Activated CD4-positive, alpha-beta T cell treated with anti-CD3 and anti-CD28 coated beads for 1 hour (primary cell): ENCODE results near the gene ENKUR.
A peak's percentile ranks its signal among the peaks of the same experiment; 100 is the strongest.
"Not testable (repeated sequence)": the region's sequence is repeated elsewhere in the genome, so short reads cannot be mapped to it uniquely, and the experiment has no call there.

Experiments
- DNase-seq: peaks from one replicate; pipeline ENCODE4 v3.0.0-alpha.2; 2020

ENKUR gene

DNA sequence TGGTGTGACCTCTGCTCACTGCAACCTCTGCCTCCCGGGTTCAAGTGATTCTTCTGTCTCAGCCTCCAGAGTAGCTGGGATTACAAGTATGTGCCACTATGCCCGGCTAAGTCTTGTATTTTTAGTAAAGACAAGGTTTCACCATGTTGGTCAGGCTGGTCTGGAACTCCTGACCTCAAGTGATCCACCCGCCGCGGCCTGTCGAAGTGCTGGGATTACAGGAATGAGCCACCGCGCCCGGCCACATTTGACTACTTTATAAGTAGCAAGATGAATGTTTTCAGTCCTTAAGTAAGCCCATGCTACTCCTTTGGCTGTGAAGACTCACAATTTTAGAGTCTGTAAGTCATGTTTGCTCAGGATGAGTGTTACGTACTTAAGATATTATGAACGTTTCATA, 47.0 kb downstream of the ENKUR start:
- DNase-seq: not testable (repeated sequence)

DNA sequence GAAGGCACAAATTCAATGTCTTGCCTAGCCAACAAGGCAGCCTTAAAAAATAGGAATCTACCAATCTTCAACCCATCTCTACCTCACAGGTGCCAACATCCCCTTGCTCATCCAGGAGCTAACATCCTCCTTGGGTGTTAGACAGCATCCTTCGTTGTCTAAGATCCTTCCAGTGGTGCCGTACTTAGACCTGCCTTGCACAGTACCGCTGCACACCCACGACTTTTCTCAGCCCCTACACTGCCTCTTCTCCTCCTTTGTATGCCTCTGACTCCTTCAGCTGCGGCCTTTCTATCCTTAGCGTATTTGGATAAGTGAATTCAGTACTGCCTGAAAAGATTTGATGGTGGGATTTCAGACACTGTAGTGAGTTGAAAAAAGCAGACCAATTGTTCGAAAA, 47.6 kb downstream of the ENKUR start:
- DNase-seq: no peak

- DNase-seq: no peak
Measured at GRCh38 chr10:24966962-24967481, 48.9 kb downstream of the ENKUR start.

DNA sequence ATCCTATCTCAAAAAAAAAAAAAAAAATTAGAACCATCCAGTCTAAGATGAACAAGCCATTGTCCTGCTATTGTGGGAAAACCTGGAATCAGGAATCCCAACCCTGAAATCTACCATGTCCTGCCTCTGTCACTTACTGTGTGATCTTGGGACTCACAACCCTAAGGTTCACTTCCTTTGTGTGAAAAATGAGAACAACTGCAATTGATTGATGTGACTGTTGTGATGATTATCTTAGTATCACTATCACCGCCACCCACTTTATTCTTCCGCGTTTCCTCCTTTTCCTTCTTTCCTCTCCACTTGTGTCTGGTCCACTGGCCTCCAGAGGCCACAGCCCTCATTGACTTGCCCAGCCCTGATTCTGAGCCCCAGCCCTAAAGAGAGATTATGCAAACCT, 50.9 kb downstream of the ENKUR start:
- DNase-seq: no peak

- no peak for DNase-seq
Measured at GRCh38 chr10:24963521-24964041, 52.4 kb downstream of the ENKUR start.

DNA sequence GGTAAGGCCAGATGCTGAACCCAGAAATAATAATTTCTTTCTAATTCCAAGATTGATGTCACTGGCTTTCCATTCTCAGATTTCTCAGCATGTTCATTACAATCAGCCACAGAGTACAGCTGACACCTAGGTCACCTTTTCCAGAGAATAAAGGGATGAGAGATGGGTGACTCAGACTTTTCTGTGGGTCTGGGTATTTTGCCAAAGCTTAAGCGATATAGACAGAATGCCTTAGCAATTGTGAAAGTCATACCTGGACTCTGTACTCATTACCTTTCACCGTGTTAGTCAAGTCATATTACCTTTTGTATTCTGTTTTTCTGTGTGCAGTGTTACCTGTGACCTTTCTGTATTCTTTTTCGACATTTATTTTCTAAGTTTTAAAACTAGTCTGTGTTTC, 53.0 kb downstream of the ENKUR start:
- no peak for DNase-seq

- no peak for DNase-seq
Measured at GRCh38 chr10:24961582-24961981, 54.4 kb downstream of the ENKUR start.

DNA sequence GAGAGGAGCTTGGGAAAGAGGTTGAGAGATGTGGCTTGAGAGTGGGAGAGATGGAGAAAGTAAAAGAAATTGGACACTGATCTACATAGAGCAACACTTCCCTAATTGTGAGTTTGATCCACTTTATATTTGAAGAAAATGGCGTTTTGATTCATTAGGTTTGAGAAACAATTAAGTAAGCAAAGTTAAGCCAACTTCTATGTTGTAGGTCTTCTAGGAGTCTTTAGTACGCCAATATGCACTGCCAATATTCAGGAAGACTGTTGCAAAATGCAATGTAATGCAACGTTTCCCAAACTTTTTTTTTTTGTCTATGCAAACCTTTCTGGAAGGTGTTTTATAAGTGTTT, 56.6 kb downstream of the ENKUR start:
- DNase-seq: no peak

- DNase-seq: no peak
Measured at GRCh38 chr10:24958721-24959381, 57.1 kb downstream of the ENKUR start.

DNA sequence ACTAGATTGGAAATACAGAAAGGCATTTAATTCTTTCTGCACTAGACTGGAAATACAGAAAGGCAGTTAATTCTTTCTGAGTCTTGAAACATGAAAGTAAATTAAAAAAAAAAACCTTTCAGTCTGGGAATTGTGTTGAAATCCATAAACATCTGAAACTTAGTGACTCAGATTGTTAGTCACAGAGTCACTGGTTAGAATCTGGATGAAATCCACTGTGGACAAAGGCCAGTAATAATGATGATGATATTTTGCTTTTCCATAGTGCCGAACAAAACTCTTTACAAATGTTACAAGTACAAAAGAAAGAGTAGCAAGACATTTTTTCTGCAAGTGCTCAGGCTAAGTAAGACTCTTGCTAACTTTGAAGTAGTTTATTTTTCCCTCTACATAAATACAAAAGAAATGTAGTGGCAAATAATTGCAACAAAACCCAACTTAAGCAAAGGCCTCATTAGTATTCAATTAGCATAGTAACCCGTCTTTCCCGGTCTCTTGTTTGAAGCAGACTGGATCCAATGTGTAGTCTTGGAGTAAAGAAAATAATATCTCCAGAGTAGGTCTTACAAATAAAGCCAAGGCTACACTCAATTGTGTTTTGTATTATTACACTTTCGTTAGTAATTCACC, 57.8 kb downstream of the ENKUR start:
- no peak for DNase-seq

GRCh38 chr10:24957624-24958051, 58.3 kb downstream of the ENKUR start:
- DNase-seq: not testable (repeated sequence)

DNA sequence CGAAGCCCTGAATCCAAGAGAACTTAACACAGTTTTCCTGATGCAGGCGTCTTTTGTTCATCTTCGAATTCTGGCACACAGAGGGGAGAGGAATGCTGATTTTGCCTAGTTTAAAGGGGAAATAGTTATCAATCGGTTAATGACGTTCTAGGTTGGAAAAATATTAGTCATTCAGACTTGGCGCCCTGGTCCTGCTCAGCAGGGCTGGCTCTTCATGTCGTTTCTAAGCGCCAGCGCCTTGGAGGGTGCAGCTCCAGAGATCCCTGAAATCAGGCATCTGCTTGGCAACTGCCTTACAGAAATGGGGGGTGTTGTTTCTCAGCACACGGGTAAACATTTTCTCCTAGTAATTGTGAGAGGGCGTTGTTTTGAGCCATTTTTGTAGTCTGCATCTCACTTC, 62.3 kb downstream of the ENKUR start:
- DNase-seq: no peak

DNA sequence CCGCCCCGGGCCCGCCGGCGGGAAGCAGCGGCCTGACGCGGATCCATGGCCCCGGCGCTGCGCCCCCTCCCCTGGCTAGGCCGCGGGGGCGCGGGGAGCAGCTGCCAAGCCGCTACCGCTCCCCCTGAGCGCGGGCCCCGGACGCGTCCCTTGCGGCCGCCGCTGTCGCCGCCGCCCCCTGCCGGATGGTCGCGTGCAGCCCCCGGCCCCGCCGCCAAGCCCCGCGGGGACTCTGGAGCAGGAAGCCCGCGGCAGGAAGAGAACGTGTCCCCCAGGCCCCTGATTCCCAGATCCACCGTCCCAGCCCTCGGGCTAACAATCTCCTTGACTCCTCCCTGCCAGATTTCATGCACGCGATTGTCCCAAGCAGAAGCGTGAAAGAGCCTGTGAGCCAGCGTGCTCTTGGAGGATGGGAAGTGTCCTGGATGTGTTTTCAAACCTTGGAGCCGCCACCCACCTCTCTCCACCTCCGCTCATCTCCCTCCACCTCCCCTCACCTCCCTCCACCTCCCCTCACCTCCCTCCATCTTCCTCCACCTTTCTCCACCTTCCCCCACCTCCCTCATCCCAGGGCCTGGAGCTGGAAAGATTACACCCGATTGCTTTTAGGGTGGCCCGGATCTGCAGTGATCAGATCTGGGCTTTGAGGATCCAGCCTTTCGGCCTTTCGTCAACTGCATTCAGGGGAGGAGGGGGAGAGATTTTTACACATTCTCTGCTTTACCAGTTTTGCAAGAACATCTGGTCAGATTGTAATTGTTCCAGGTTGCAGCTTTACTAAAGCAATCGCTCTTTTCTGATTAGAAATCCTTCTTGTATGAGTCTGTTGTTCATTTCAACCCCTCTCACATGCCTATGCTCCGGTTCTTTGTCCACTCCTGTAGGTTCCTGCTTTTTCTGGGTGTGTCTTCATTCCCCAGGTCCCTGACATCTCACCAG, 63.0 kb downstream of the ENKUR start:
- peak; percentile 32 for DNase-seq

DNA sequence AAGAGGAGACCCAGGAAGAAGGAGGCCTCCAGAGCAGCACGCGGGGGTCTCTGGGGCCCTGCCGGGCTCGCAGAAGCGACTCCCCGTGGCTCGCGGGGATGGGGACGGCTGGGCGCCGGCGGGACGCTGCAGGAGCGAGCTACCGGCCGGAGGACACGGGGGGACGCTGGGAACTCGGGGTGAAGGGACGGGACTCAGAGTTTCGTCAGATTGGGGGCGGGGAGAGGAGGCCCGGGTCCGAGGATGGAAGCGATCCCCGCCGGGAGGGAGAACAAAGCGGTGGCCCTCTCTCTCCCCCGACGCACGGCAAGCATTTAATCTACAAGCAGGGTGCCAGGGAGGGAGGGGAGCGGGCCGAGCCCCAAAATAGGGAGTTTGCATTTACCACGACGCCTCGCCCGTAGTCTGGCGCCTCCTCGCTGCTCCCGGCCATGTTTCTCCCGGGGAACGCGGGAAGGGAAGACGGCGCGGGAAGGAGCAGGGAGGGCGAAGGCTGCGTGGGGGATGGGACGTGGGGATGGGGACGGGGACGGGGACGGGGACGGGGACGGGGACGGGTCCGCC, 63.7 kb downstream of the ENKUR start, which contains the start of gene PRTFDC1:
Gene PRTFDC1, minus strand, starts transcription at position 464 of the 564 bp plus-strand sequence. Its CDS starts 31 bp downstream, at position 433.
- no peak for DNase-seq

GRCh38 chr10:24951201-24952142, 64.5 kb downstream of the ENKUR start:
- no peak for DNase-seq

DNA sequence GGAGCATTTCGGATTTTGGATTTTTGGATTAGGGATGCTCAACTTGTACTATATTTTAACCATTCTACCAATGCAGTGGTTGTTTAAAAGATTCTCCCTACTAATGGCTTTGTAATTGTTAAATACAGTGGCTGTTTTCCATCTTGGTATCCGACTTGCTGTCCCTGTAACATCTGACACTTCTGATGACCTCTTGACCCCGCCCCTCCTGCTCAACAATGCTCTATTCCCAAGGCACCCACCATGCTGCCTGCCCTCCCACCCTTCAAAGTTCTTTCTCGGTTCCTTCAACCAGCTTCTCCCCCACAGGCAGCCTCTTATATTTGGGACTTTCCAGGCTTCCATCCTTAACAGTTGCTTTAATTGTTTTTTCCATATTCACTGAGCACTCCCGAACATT, 65.5 kb downstream of the ENKUR start:
- DNase-seq: no peak

GRCh38 chr10:24949616-24950015, 66.3 kb downstream of the ENKUR start:
- DNase-seq: no peak

- DNase-seq: no peak
Measured at GRCh38 chr10:24947304-24948097, 68.5 kb downstream of the ENKUR start.

GRCh38 chr10:24944512-24945255, 71.3 kb downstream of the ENKUR start:
- no peak for DNase-seq

- DNase-seq: no peak
Measured at GRCh38 chr10:24938525-24938924, 77.4 kb downstream of the ENKUR start.
